GM19452 (cell line): Measurements from ENCODE around the gene DERL3.
"Not testable (repeated sequence)": the region's sequence is repeated elsewhere in the genome, so short reads cannot be mapped to it uniquely, and the experiment has no call there.

ENCODE experiments used
- ATAC-seq: cut with Tn5 transposase; IDR thresholded peaks from one replicate; pipeline ENCODE4 v1.9.1; 2021; ENCODE audit not compliant: unreplicated experiment

The DERL3 gene

DNA sequence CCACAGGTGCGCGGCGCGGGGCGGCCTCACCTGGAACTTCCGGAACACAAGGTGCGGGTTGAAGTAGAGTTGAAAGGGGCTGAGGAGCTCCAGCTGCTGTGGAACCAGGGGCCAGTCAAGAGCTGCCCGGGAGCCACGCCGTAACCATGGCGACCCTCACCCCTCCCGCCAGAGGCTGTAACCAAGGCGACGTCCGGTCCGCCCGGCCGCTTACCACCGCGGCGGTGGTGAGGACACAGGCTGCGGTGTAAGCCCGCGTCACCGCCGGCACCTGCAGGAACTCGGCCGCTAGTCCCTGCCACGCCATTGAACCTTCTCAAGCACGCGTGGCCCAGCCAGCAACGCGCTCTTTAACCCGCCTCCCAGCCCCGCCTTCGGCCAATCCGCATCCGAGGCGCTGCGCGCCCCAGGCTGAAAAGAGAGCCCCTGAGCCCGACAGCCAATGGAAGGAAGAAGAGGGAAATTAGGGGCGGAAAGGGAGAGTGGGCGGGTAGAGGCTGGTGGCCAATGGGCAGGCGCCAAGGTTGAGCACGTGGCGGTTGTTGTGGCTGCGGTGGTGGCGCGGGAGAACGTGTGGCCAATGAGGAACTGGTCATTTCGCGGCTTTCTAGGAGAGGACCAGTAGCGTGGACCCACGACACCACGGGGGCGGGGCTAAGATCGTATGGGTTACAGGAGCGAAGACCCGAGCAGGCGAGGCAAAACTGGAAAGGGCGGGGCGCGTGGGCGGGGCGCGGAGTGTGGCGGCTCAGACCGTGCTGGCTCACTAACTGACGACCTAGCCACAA, at the start of gene DERL3:
TSS of gene DERL3 (minus strand) at position 326 of the 788 bp plus-strand sequence. CDS start at position 307, 19 bp downstream.
- peak; percentile 76 for ATAC-seq

DNA sequence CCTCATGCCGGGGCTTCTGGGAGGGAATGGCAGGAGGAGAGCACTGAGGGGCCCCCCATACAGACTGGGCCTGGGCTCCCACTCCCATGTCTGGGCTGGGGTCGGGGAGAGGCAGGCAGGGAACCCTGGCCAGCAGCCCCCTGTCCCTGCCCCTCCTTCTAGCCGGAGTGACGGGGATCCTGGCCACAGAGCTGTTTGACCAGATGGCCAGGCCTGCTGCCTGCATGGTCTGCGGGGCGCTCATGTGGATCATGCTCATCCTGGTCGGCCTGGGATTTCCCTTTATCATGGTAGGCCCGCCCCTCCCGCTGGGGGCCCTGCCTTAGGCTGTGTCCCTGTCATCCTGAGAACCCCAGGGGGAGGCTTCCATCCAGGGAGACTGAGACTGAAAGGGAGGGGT, 45.3 kb upstream of the DERL3 start:
- no peak for ATAC-seq

- ATAC-seq, result no peak
Observed at GRCh38 chr22:23883658-23884057, 44.9 kb upstream of the DERL3 start.

DNA sequence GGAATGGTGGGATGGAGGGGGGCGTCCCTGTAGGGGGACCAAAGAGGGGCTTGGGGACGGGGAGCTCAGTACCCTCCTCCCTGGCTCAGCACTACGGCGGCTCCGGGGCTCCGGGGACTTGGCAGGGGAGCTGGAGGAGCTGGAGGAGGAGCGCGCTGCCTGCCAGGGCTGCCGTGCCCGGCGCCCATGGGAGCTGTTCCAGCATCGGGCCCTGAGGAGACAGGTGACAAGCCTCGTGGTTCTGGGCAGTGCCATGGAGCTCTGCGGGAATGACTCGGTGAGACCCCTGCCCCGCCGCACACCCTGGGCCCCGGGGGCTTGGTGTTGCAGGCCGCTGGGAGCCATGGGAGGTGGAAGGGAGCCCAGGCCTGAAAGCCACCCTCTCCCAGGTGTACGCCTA, 43.6 kb upstream of the DERL3 start:
- no peak for ATAC-seq

- ATAC-seq, result no peak
Observed at GRCh38 chr22:23878219-23878618, 39.4 kb upstream of the DERL3 start.

- no peak for ATAC-seq
Observed at GRCh38 chr22:23877566-23877965, 38.8 kb upstream of the DERL3 start.

DNA sequence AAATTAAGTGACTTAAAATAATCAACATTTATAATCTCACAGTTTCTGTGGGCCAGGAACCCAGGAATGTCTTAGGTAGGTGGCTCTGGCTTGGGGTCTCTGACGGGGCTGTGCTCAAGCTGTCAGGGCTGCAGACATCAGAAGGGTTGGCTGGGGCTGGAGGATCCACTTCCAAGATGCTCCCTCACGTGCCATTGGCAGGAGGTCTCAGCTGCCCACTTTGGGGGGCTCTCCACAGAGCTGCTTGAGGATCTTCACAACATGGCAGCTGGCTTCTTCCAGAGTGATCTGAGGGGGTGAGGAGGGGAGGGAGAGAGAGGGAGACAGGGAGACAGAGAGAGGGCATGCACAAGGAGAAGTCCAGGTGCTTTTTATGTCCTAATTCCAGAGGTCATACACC, 37.0 kb upstream of the DERL3 start:
- ATAC-seq, result no peak

GRCh38 chr22:23874871-23875270, 36.1 kb upstream of the DERL3 start:
- no peak for ATAC-seq

- no peak for ATAC-seq
Observed at GRCh38 chr22:23868580-23868979, 29.8 kb upstream of the DERL3 start.

DNA sequence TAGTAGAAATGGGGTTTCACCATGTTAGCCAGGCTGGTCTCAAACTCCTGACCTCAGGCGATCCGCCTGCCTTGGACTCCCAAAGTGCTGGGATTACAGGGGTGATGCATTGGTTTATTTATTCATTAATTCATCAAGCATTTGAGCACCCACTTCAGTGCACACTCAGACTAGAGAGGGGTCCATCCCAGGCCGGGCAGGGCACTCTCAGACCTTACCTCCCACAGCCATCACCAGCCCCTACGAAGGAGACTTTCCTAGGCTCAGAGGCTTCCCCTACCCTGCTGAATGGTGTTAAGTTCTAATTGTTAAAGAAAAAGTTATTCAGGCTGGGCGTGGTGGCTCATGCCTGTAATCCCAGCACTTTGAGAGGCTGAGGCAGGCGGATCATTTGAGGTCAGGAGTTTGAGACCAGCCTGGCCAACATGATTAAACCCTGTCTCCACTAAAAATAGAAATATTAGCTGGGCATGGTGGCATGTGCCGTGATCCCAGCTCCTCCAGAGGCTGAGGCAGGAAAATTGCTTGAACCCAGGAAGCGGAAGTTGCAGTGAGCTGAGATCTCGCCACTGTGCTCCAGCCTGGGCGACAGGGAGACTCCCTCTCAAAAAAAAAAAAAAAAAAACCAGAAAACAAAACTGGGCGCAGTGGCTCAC, 25.8 kb upstream of the DERL3 start:
- ATAC-seq, result not testable (repeated sequence)

- no peak for ATAC-seq
Observed at GRCh38 chr22:23862103-23862502, 23.3 kb upstream of the DERL3 start.

DNA sequence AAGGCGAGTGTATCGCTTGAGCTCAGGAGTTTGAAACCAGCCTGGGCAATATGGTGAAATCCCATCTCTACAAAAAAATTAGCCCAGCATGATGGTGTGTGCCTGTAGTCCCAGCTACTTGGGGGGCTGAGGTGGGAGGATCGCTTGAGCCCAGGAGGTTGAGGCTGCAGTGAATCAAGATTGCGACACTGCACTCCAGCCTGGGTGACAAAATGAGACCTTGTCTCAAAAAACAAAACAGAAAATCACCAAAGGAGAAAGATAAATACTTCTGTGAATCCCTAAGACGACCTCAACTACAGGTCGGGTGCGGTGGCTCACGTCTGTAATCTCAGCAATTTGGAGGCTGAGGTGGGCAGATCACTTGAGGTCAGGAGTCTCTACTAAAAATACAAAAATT, 21.4 kb upstream of the DERL3 start:
- not testable (repeated sequence) for ATAC-seq

GRCh38 chr22:23859201-23859600, 20.4 kb upstream of the DERL3 start:
- ATAC-seq, result no peak

DNA sequence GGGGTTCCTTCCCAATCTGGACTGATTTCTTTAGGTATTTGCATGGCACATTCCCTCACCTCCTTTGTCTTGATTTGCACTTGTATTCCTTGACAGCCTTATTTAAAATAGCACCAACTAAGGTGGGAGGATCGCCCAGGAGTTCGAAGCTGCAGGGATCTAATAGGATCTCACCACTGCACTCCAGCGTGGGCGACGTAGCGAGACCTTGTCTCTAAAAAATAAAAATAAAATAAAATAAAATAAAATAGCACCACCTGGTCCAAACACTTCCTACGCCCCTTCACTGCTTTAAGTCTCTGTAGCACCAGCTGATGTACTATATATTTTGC, 19.6 kb upstream of the DERL3 start:
- ATAC-seq, result no peak

DNA sequence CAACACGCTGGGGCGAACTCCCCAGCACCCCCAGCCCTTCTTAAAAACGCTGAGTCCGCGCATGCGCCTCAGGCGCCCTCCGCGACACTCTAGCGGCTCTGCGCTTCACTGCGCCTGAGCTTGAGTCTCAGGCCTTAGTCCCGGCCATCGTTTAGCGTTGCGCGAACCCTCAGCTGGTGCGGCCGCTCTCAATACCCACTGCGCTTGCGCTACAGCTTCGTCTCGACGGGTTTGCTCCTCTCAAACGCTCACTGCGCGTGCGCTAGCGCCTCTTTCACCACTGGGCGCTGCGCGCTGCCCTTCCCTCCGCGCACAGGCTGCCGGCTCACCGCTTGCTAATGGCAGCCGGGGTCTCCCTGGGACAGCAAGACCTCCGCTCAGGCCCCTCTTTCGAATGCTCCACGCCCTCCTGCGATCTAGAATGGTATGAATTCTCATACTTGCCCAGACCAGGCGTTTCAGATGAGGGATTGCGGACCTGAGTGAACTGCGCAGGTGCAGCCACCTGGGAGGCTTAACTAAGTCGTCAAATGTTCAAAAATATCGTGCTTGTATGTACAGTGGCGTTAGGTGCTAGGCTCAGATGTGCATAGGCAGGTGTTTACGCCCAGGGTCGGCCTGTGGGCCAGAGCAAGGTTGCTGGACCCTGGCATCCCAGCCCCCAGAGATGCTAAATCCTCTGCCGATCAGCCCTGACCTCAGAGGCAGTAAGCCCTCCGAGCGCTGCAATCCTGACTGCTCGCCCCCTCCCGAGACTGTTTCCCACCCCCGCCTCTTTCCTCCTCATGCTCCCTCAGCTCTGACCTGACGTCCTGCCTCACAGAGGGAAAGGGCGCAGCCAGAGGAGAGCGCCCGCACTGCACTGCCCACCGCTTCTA, 19.0 kb upstream of the DERL3 start, which contains the start of gene SLC2A11:
TSS of gene SLC2A11 (plus strand) at position 270 of the 878 bp plus-strand sequence. CDS start at position 395, 125 bp downstream.
- ATAC-seq, result peak; percentile 88

- peak; percentile 50 for ATAC-seq
Observed at GRCh38 chr22:23856721-23857605, 18.2 kb upstream of the DERL3 start.

GRCh38 chr22:23850136-23850611, 11.4 kb upstream of the DERL3 start:
- peak; percentile 85 for ATAC-seq

GRCh38 chr22:23849009-23850006, 10.5 kb upstream of the DERL3 start:
- no peak for ATAC-seq
